HuH-7 (cell line): ENCODE data around the gene NHSL2.

Experiments used
- DNase-seq: peaks from one replicate; pipeline ENCODE4 v3.0.0; 2011; ENCODE audit warnings: low spot score

The NHSL2 gene

GRCh38 chrX:72108666-72109065, 198.0 kb downstream of the NHSL2 start:
- DNase-seq: no peak

GRCh38 chrX:72110051-72110875, 199.6 kb downstream of the NHSL2 start:
- DNase-seq: no peak

GRCh38 chrX:72110876-72111708, 200.4 kb downstream of the NHSL2 start:
- DNase-seq: no peak

GRCh38 chrX:72113461-72113860, 202.8 kb downstream of the NHSL2 start:
- DNase-seq: no peak

- no peak for DNase-seq
These were observed 203.7 kb downstream of the NHSL2 start for GRCh38 chrX:72114306-72114705.

GRCh38 chrX:72114807-72115206, 204.2 kb downstream of the NHSL2 start:
- no peak for DNase-seq

- DNase-seq: no peak
These were observed 204.7 kb downstream of the NHSL2 start for GRCh38 chrX:72115380-72115779.

- no peak for DNase-seq
These were observed 207.1 kb downstream of the NHSL2 start for GRCh38 chrX:72117636-72118210.

- DNase-seq: no peak
These were observed 210.2 kb downstream of the NHSL2 start for GRCh38 chrX:72120837-72121236.

- no peak for DNase-seq
These were observed 210.7 kb downstream of the NHSL2 start for GRCh38 chrX:72121383-72121782.

GRCh38 chrX:72122621-72123337, 212.1 kb downstream of the NHSL2 start:
- no peak for DNase-seq

GRCh38 chrX:72123471-72124185, 213.0 kb downstream of the NHSL2 start:
- no peak for DNase-seq

GRCh38 chrX:72124540-72125201, 214.0 kb downstream of the NHSL2 start:
- no peak for DNase-seq

GRCh38 chrX:72125331-72126047, 214.8 kb downstream of the NHSL2 start:
- no peak for DNase-seq

- DNase-seq: no peak
These were observed 215.4 kb downstream of the NHSL2 start for GRCh38 chrX:72126048-72126415.

- DNase-seq: peak; percentile 82
These were observed 216.0 kb downstream of the NHSL2 start for GRCh38 chrX:72126539-72127140.

GRCh38 chrX:72127332-72127731, 216.7 kb downstream of the NHSL2 start:
- no peak for DNase-seq

- no peak for DNase-seq
These were observed 217.7 kb downstream of the NHSL2 start for GRCh38 chrX:72128183-72128834.

GRCh38 chrX:72128881-72129280, 218.2 kb downstream of the NHSL2 start:
- peak; percentile 36 for DNase-seq
